Testis (tissue), 3 donors: ENCODE results near the gene CD40LG. TPM values are rescaled to one million over a fixed set of nuclear protein-coding genes. Genes with fewer than 3 reads are reported as not detected.

Source experiments
- DNase-seq: peaks from one replicate; pipeline ENCODE4 v3.0.0-alpha.2; 2019
- H3K27ac ChIP-seq, 2 donors: fragments of 200-600 bp; sonication (generic); one replicate each; pipeline ENCODE4 v1.5.1; 2019
- H3K27me3 ChIP-seq: fragments of 200-600 bp; sonication (generic); one replicate; pipeline ENCODE4 v1.5.1; 2019
- H3K36me3 ChIP-seq: fragments of 200-600 bp; sonication (generic); one replicate; pipeline ENCODE4 v1.5.1; 2017; ENCODE audit warnings: low read depth; ENCODE audit errors: missing control alignments
- H3K4me1 ChIP-seq: fragments of 200-600 bp; sonication (generic); one replicate; pipeline ENCODE4 v1.5.1; 2019
- H3K4me3 ChIP-seq, 2 donors: fragments of 200-600 bp; sonication (generic); one replicate each; pipeline ENCODE4 v1.5.1; 2017 to 2019
- H3K9me3 ChIP-seq: fragments of 200-600 bp; sonication (generic); one replicate; pipeline ENCODE4 v1.5.1; 2017
- POLR2A ChIP-seq: fragments of 450-650 bp; IDR thresholded peaks from one replicate; pipeline ENCODE4 v1.6.1; 2017; ENCODE audit warnings: antibody characterized with exemption, mild to moderate bottlenecking, moderate library complexity
- WGBS, 2 donors: methylation state at CpG; one replicate each; pipeline ENCODE4 v1.1.5; 2018; 5-methylcytosine and 5-hydroxymethylcytosine counted together
- intact Hi-C: fragments of 100-400 bp; cut with DNase I; formaldehyde crosslinking; loops from one replicate; pipeline ENCODE4 v1.15.1; 2023; ENCODE audit warnings: low total_unique reads
- polyA plus RNA-seq: library from polyadenylated mRNA; stranded (reverse); fragments of 350-450 nt; fragmentation: Illumina TruSeq; extraction: RNeasy Lipid Tissue Mini Kit (QIAGEN cat#74804); gene quantifications from one replicate; pipeline ENCODE4 v1.2.3, GENCODE V29; 2014; ENCODE audit warnings: low read depth, low replicate concordance; ENCODE audit not compliant: insufficient read depth
- total RNA-seq, 2 donors: library from RNA; depleted of rRNA; stranded (reverse); fragments of >200 nt; gene quantifications; one replicate each; pipeline ENCODE4 v1.2.3, GENCODE V29; 2016
- TF ChIP-seq, protein P1 (sequence below), 3 experiments: fragments of 450-650 bp in 2 of 3; fragments of 200-600 bp in 1 of 3; sonication (generic) in 1 of 3; IDR thresholded peaks; one replicate each; pipeline ENCODE4 v1.5.1; 2016 to 2019; ENCODE audit warnings: antibody characterized with exemption in 3 of 3, mild to moderate bottlenecking in 2 of 3, moderate library complexity in 1 of 3

CD40LG gene
- total and polyA plus RNA-seq, 3 donors from 2014 or later: 0.84 TPM; not detected in 2

GRCh38 chrX:136660896-136661295 is 12.9 kb downstream of the CD40LG start:
- intact Hi-C loops: no loop called here
- no peak for TF ChIP-seq POLR2A
- TF ChIP-seq, protein P1, sequence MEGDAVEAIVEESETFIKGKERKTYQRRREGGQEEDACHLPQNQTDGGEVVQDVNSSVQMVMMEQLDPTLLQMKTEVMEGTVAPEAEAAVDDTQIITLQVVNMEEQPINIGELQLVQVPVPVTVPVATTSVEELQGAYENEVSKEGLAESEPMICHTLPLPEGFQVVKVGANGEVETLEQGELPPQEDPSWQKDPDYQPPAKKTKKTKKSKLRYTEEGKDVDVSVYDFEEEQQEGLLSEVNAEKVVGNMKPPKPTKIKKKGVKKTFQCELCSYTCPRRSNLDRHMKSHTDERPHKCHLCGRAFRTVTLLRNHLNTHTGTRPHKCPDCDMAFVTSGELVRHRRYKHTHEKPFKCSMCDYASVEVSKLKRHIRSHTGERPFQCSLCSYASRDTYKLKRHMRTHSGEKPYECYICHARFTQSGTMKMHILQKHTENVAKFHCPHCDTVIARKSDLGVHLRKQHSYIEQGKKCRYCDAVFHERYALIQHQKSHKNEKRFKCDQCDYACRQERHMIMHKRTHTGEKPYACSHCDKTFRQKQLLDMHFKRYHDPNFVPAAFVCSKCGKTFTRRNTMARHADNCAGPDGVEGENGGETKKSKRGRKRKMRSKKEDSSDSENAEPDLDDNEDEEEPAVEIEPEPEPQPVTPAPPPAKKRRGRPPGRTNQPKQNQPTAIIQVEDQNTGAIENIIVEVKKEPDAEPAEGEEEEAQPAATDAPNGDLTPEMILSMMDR (IDR thresholded peaks at IDR 0.05): no peak
- Histone ChIP-seq H3K27me3 (no peaks in the 10 kb centered on the region), H3K27ac (no peak overlapping the region), H3K4me3 (no peak overlapping the region), H3K9me3 (no peaks in the 10 kb centered on the region), H3K4me1 (no peaks in the 10 kb centered on the region), H3K36me3 (no peaks in the 10 kb centered on the region)
- DNase-seq: no peak
- 50 to 71% methylated on average over 1 of the region's 1 CpG for WGBS, 2 donors

- H3K27ac ChIP-seq: no peak overlapping the region
- H3K36me3 ChIP-seq: no peaks in the 10 kb centered on the region
- no peak for DNase-seq
- no peaks in the 10 kb centered on the region for H3K9me3 ChIP-seq
- no peak overlapping the region for H3K4me3 ChIP-seq
- no peaks in the 10 kb centered on the region for H3K27me3 ChIP-seq
- intact Hi-C loops: no loop called here
- TF ChIP-seq, protein P1 (IDR thresholded peaks at IDR 0.05): no peak
- TF ChIP-seq POLR2A: no peak
- H3K4me1 ChIP-seq: no peaks in the 10 kb centered on the region
- WGBS, 2 donors: 67 to 74% methylated on average over 2 of the region's 2 CpGs
These were observed 14.1 kb downstream of the CD40LG start for GRCh38 chrX:136662104-136662503.

DNA sequence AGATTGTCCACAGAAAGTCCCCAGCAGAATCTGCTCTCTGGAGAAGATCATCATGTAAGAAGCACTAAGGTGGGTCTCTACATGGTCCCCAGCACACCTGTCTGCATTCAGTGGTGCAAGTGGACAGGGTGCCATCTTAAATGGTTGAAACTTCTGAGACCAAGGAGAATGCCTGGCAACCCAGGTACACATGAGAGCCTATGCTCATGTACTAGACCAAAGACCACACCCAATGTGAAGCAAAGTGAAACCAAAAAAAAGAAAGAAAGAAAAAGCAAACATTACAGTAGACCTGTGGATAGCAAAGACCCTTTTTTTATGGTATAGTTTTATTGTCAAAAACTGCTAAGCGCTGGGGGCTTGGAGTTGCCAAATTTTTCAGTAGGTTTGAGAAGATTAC is 15.0 kb downstream of the CD40LG start:
- no peak overlapping the region for H3K27ac ChIP-seq
- H3K27me3 ChIP-seq: no peaks in the 10 kb centered on the region
- DNase-seq: no peak
- no peaks in the 10 kb centered on the region for H3K36me3 ChIP-seq
- H3K4me1 ChIP-seq: no peaks in the 10 kb centered on the region
- WGBS, 2 donors: 95 to 100% methylated on average over 1 of the region's 1 CpG
- H3K4me3 ChIP-seq: no peak overlapping the region
- no peak for TF ChIP-seq POLR2A
- TF ChIP-seq, protein P1 (IDR thresholded peaks at IDR 0.05): no peak
- H3K9me3 ChIP-seq: no peaks in the 10 kb centered on the region
- intact Hi-C loops: no loop called here

- Histone ChIP-seq H3K4me3 (no peak overlapping the region), H3K36me3 (no peaks in the 10 kb centered on the region), H3K27ac (no peak overlapping the region), H3K9me3 (no peaks in the 10 kb centered on the region), H3K4me1 (no peaks in the 10 kb centered on the region), H3K27me3 (no peaks in the 10 kb centered on the region)
- TF ChIP-seq, protein P1 (IDR thresholded peaks at IDR 0.05): no peak
- TF ChIP-seq POLR2A: no peak
- intact Hi-C loops: no loop called here
- WGBS, 2 donors: 91 to 96% methylated on average over 6 of the region's 6 CpGs
- DNase-seq: no peak
These were observed 17.4 kb downstream of the CD40LG start for GRCh38 chrX:136665258-136665900.

- H3K4me1 ChIP-seq: no peaks in the 10 kb centered on the region
- H3K4me3 ChIP-seq: no peak overlapping the region
- H3K27me3 ChIP-seq: no peaks in the 10 kb centered on the region
- H3K36me3 ChIP-seq: no peaks in the 10 kb centered on the region
- H3K27ac ChIP-seq: no peak overlapping the region
- H3K9me3 ChIP-seq: no peaks in the 10 kb centered on the region
- WGBS, 2 donors: 80 to 90% methylated on average over 1 of the region's 1 CpG
- TF ChIP-seq, protein P1 (IDR thresholded peaks at IDR 0.05): no peak
- TF ChIP-seq POLR2A: no peak
- no peak for DNase-seq
- intact Hi-C loops: no loop called here
These were observed 18.1 kb downstream of the CD40LG start for GRCh38 chrX:136666088-136666487.
